Thoracic aorta (tissue), 2 donors: Measurements from ENCODE around the gene NAV3. TPM values are rescaled to one million over a fixed set of nuclear protein-coding genes. Genes with fewer than 3 reads are reported as not detected.
A peak's percentile ranks its signal among the peaks of the same experiment; 100 is the strongest.

Experiments used
- ATAC-seq: fragments of 150-250 bp; one replicate; pipeline ENCODE4 v1.8.0; 2017; ENCODE audit warnings: low read depth; ENCODE audit not compliant: insufficient number of reproducible peaks, low FRiP score
- DNase-seq: peaks from one replicate; pipeline ENCODE4 v3.0.0-alpha.2; 2020; ENCODE audit warnings: low spot score
- H3K27ac ChIP-seq, 2 donors: fragments of 200-600 bp; sonication (generic); 1 replicate in 1 of 2; 2 replicates in 1 of 2; pipeline ENCODE4 v1.5.1; 2016; ENCODE audit warnings: mild to moderate bottlenecking in 2 of 2, moderate library complexity in 2 of 2
- H3K27me3 ChIP-seq: fragments of 200-600 bp; sonication (generic); replicated peaks from 2 replicates; pipeline ENCODE4 v1.6.0; 2016; ENCODE audit warnings: mild to moderate bottlenecking; ENCODE audit not compliant: insufficient read depth
- H3K36me3 ChIP-seq: fragments of 200-600 bp; sonication (generic); one replicate; pipeline ENCODE4 v1.5.1; 2016
- H3K4me1 ChIP-seq, 2 donors: fragments of 200-600 bp; sonication (generic); 1 replicate in 1 of 2; 2 replicates in 1 of 2; pipeline versions ENCODE4 v1.5.1 to v1.6.0; 2016; ENCODE audit warnings: low read depth in 2 of 2, mild to moderate bottlenecking in 1 of 2; ENCODE audit not compliant: control insufficient read depth in 1 of 2
- H3K4me3 ChIP-seq: fragments of 200-600 bp; sonication (generic); 2 replicates; pipeline ENCODE4 v1.5.1; 2016; ENCODE audit warnings: mild to moderate bottlenecking
- H3K9me3 ChIP-seq: fragments of 200-600 bp; sonication (generic); 2 replicates; pipeline ENCODE4 v1.5.1; 2016
- total RNA-seq, 2 donors: library from RNA; depleted of rRNA; stranded (reverse); fragments of >200 nt; gene quantifications; one replicate each; pipeline versions ENCODE4 v1.1.0 to v1.2.3, GENCODE V29; 2016
- TF ChIP-seq, protein P1 (sequence below): fragments of 200-600 bp; sonication (generic); IDR thresholded peaks from one replicate; pipeline ENCODE4 v1.5.1; 2019; ENCODE audit warnings: antibody characterized with exemption

NAV3 gene
- total RNA-seq, 2 donors from 2014 or later, result 9.3 to 11.6 TPM

DNA sequence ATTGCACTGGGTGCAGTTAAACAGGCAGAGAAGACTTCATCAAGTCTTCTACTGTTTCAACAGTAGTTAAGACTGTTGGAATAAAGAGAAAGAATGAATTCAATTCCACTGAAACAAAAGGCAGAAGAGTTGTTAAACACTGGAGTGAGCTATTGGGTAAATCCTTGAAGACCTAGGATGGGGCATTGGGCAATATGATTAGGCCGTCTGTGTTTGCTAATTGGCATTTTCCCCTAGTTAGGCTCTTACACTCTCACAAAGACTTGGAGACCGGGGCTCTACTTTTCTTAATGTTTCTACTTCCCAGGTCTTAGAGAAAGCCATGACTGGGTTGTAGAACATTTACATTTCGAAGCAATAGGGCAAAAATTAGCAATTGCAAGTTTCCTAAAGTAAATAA, 402.1 kb downstream of the NAV3 start:
- no peak overlapping the region for H3K4me3 ChIP-seq
- DNase-seq (no peak), ATAC-seq (peak; percentile 58)
- no peaks in the 10 kb centered on the region for H3K9me3 ChIP-seq
- TF ChIP-seq, protein P1, sequence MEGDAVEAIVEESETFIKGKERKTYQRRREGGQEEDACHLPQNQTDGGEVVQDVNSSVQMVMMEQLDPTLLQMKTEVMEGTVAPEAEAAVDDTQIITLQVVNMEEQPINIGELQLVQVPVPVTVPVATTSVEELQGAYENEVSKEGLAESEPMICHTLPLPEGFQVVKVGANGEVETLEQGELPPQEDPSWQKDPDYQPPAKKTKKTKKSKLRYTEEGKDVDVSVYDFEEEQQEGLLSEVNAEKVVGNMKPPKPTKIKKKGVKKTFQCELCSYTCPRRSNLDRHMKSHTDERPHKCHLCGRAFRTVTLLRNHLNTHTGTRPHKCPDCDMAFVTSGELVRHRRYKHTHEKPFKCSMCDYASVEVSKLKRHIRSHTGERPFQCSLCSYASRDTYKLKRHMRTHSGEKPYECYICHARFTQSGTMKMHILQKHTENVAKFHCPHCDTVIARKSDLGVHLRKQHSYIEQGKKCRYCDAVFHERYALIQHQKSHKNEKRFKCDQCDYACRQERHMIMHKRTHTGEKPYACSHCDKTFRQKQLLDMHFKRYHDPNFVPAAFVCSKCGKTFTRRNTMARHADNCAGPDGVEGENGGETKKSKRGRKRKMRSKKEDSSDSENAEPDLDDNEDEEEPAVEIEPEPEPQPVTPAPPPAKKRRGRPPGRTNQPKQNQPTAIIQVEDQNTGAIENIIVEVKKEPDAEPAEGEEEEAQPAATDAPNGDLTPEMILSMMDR, result no peak
- H3K27ac ChIP-seq, result no peak overlapping the region
- H3K36me3 ChIP-seq, result no peaks in the 10 kb centered on the region
- H3K27me3 ChIP-seq, result no peaks in the 10 kb centered on the region
- H3K4me1 ChIP-seq, result no peaks in the 10 kb centered on the region

- DNase-seq (no peak), ATAC-seq (no peak)
- no peak overlapping the region for H3K4me3 ChIP-seq
- H3K9me3 ChIP-seq, result no peaks in the 10 kb centered on the region
- no peaks in the 10 kb centered on the region for H3K27me3 ChIP-seq
- H3K36me3 ChIP-seq, result no peaks in the 10 kb centered on the region
- no peak overlapping the region for H3K27ac ChIP-seq
- TF ChIP-seq, protein P1, result no peak
- no peaks in the 10 kb centered on the region for H3K4me1 ChIP-seq
Observed at GRCh38 chr12:78236264-78236663, 405.6 kb downstream of the NAV3 start.

- Histone ChIP-seq H3K4me3 (no peak overlapping the region), H3K27ac (no peak overlapping the region), H3K4me1 (no peaks in the 10 kb centered on the region), H3K27me3 (no peaks in the 10 kb centered on the region), H3K9me3 (no peaks in the 10 kb centered on the region), H3K36me3 (no peaks in the 10 kb centered on the region)
- ATAC-seq, result no peak
- no peak for DNase-seq
- TF ChIP-seq, protein P1, result no peak
Observed at GRCh38 chr12:78239544-78239943, 408.9 kb downstream of the NAV3 start.

GRCh38 chr12:78240827-78241226, 410.1 kb downstream of the NAV3 start:
- H3K4me1 ChIP-seq, result no peaks in the 10 kb centered on the region
- DNase-seq, result no peak
- no peak overlapping the region for H3K27ac ChIP-seq
- no peak for ATAC-seq
- H3K4me3 ChIP-seq, result no peak overlapping the region
- TF ChIP-seq, protein P1, result no peak
- H3K27me3 ChIP-seq, result no peaks in the 10 kb centered on the region
- H3K36me3 ChIP-seq, result no peaks in the 10 kb centered on the region
- no peaks in the 10 kb centered on the region for H3K9me3 ChIP-seq

- H3K9me3 ChIP-seq, result no peaks in the 10 kb centered on the region
- H3K4me3 ChIP-seq, result no peak overlapping the region
- no peaks in the 10 kb centered on the region for H3K36me3 ChIP-seq
- H3K27me3 ChIP-seq, result no peaks in the 10 kb centered on the region
- no peak overlapping the region for H3K27ac ChIP-seq
- TF ChIP-seq, protein P1, result no peak
- DNase-seq (no peak), ATAC-seq (no peak)
- no peaks in the 10 kb centered on the region for H3K4me1 ChIP-seq
Observed at GRCh38 chr12:78241446-78241845, 410.8 kb downstream of the NAV3 start.
